Stimulated activated CD4-positive, alpha-beta T cell treated with anti-CD3 and anti-CD28 coated beads, Interleukin-15, amount 100 ng/mL, for 48 hours (primary cell): Measurements from ENCODE around the gene SLC25A21.
"Not testable (repeated sequence)": the region's sequence is repeated elsewhere in the genome, so short reads cannot be mapped to it uniquely, and the experiment has no call there.

ENCODE experiments used
- DNase-seq, 2 donors: peaks; one replicate each; pipeline ENCODE4 v3.0.0-alpha.2; 2020; ENCODE audit warnings: low read depth in 2 of 2

SLC25A21 gene

DNA sequence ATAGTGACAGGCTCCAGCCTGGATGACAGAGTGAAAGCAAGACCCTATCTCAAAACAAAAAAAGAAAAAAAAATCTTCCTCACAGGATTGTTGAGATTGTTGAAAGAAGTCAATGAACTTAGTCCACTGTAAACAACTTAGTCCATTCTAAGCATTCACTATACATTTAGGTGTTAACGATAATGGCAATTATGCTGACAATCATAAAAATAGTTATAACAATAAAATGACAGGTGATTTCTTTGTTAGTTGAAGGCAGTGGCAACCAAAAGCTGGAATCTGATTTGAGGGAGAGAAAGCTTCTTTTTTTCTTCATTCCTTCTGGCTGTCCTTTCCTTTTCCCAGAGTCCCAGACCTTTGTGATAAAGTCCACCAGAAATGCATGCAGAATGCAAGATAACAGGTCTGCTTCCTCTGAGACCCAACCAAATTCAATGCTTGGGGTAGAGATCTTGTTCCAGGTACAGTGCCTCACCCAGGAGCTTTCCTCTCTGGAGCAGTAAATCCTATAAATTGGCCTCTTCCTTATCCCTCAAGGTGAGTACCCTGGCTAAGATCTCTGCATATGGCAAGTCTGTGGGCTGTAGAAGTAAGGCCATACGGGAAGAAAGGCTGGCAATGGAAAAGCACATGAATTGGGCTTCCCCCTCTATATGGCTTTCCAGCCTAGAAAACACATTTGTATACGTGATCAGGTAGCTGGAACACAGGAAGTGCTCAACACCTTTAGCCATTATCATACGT, 458.3 kb downstream of the SLC25A21 start:
- DNase-seq, result no peak

GRCh38 chr14:36707570-36707969, 464.8 kb downstream of the SLC25A21 start:
- DNase-seq, result no peak

DNA sequence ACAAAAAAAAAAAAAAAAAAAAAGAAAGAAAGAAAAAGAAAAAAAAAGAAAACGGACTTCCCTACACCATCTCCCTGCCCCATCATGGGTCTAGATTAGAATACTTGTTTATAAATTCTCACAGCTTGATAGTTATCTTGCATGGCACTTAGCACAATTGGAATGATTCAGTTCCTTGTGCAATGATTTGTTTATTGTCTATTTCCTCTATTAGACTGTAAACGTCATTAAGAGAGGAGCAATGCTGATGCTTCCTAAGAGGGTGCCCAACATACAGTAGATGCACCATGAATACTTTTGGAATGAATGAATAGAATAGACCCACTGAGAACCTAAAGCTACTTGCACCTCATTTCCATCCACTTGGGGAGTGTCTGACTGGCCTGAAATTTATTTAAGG, 469.9 kb downstream of the SLC25A21 start:
- no peak for DNase-seq

DNA sequence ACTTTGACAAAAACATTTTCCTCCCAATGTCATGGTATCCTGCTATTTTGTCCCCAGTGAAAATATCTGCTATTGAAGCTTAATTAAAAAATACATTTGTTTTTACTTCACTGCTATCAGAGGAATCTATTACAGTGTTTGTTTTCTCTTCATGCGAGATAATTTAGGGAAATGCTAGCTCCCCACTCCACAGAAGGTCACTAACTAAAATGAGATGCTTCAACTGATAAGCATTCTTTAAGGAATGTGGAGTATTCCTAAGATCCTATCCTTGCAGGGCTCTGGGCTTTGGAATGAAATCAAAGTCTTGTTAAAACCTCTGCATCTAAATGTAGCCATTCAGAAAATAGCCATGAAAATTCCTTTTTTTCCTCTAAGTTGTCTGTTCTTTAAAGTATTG, 471.3 kb downstream of the SLC25A21 start:
- DNase-seq, result no peak

DNA sequence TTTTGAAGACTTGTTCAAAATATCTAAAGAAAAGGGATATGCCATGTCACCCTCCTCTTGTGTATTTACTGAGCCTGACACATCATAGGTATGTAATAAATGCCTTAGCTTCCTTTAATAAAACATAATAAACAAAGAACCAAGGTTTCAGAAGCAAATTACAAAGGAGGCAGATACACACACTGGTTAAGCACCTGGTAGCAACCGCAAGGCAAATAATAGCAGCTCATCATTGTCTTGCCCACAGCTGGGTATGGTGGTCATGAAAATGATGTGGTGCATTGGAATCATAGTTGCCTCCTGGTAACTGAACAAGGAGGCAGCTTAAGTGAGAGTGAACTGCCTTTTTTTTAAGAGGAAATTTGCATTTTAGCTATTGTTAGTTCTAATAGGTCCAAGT, 471.8 kb downstream of the SLC25A21 start:
- no peak for DNase-seq

GRCh38 chr14:36699420-36699819, 473.0 kb downstream of the SLC25A21 start:
- DNase-seq, result not testable (repeated sequence)

- DNase-seq, result no peak
Measured at GRCh38 chr14:36690311-36691040, 481.9 kb downstream of the SLC25A21 start.

GRCh38 chr14:36684946-36685345, 487.5 kb downstream of the SLC25A21 start:
- no peak for DNase-seq

- DNase-seq, result no peak
Measured at GRCh38 chr14:36683083-36683724, 489.2 kb downstream of the SLC25A21 start.

- no peak for DNase-seq
Measured at GRCh38 chr14:36682338-36682737, 490.1 kb downstream of the SLC25A21 start.

GRCh38 chr14:36676236-36676635, 496.2 kb downstream of the SLC25A21 start:
- no peak for DNase-seq

- no peak for DNase-seq
Measured at GRCh38 chr14:36675581-36675980, 496.8 kb downstream of the SLC25A21 start.

DNA sequence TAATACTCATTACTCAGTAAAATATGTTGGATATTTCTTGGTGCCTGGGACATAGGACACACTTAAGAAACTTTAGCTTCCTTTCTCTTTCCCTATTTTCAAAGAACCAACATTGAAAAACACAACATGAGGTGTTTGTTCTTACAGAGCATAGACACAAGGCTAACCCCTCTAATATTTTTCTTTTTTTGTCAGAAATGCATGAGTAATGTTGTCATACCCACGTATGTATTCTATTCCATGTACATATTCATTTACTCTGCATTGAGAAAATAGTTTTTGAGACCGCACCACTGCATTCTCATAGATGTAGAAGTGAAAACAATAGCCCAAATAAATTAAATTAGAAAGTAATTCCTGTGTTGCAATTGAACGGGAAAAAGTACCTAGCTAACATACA, 497.7 kb downstream of the SLC25A21 start:
- DNase-seq, result no peak

- no peak for DNase-seq
Measured at GRCh38 chr14:36672095-36672494, 500.3 kb downstream of the SLC25A21 start.

DNA sequence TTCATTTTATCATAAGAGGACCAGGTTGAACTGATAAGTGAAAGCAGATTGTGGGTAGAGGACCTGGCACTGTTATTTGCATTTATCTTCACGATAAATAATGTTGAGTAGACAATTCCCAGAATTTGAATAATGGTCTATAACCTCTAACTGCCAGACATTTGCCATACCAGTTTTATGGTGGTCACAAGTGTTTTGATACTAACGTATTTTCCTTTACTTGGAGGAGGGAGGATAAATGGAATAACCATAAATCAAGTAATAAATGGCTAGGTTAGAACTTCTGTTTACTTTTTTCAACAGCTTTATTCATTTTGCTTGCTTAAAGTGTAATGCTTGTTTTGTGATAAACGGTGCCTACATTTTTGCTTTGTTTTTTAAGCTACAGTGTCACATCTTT, 501.3 kb downstream of the SLC25A21 start:
- DNase-seq, result no peak

GRCh38 chr14:36667679-36668078, 504.7 kb downstream of the SLC25A21 start:
- no peak for DNase-seq

GRCh38 chr14:36666416-36667206, 505.8 kb downstream of the SLC25A21 start:
- DNase-seq, result no peak

DNA sequence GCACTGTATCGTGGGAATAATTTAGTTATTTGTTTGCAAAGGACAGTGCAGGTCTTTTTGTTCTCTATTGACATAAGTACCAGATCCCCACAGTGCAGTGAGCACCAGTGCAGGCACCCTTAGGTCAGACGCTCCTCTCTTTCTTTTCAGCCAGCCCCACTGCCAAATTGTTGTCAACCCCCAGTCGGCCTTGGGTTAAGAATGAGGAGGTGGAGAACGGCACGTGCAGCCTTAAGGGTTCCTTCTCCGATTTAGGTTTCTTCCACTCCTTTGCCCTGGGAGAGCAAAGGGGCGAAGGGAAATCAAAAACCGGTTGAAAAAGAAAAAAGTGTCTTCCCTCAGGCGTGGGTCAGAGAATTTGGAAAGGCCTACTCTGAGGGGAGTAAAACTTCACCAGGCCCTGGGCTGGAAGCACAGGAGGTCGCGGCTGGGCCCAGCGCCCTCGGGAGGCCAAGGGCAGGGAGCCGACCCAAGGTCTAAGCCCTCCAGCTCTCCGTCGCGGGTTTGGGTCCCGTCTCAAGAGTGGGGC, 506.5 kb downstream of the SLC25A21 start:
- no peak for DNase-seq

DNA sequence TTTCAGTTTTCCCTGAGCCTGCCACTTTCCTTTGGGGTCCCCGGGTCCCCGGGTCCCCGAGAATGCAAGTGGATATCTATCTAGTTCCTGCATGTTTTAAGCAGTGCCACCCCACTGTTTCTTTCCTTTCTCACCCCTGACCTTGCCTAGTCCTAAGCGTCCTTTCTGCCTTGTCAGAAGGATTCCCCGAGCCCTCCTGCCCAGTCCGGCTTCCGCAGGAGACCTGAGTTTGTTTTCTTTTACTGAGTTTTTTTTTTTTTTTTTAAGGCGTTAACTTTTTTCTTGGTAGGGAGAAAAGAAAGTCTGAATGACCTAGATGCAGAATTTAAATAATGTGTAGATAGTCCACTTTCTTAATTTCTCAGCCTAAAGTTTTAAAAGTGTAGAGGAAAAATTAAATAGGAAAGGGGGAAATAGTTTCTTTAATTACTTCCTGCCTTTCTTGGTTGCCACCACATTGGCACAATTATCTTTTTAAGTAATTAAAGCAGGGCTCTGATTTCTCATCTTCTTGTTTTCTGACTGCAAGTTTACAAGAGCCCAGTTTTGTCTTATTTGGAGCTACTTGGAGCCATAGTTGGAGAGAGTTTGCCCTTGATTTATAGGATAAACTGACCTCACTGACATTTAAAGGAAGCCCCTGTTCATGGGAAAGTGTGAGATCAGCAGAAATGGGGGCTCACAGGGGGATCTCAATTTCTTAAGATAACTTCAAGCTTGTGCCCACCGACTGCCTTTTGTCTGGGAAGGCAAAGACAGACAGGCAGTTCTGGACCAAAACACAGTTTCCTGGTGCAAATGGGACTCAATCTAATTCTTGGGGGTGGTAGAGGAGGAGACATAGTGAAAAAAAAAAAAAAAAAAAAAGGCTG, 507.8 kb downstream of the SLC25A21 start:
- DNase-seq, result no peak

GRCh38 chr14:36663404-36664321, 508.7 kb downstream of the SLC25A21 start:
- DNase-seq, result no peak
